ENCODE data around the gene JMJD8. TPM values are rescaled to one million over a fixed set of nuclear protein-coding genes. Genes with fewer than 3 reads are reported as not detected.
A peak's percentile ranks its signal among the peaks of the same experiment; 100 is the strongest.

The JMJD8 gene
- total RNA-seq, 2 donors from 2014 or later: 16.8 to 26.8 TPM

GRCh38 chr16:659618-660017 is 24.5 kb downstream of the JMJD8 start:
- no peaks in the 10 kb centered on the region for H3K36me3 Mint-ChIP-seq (ENCODE audit: low read depth)
- ATAC-seq (replicated peaks): no peak
- H3K27me3 Mint-ChIP-seq: no peaks in the 10 kb centered on the region
- no peaks in the 10 kb centered on the region for H3K9me3 Mint-ChIP-seq
- no peak overlapping the region for H3K27ac Mint-ChIP-seq
- no peaks in the 10 kb centered on the region for H3K4me1 Mint-ChIP-seq
- no peak overlapping the region for H3K4me3 Mint-ChIP-seq

- H3K36me3 Mint-ChIP-seq (ENCODE audit: low read depth): no peaks in the 10 kb centered on the region
- ATAC-seq (replicated peaks): no peak
- no peaks in the 10 kb centered on the region for H3K27me3 Mint-ChIP-seq
- H3K27ac Mint-ChIP-seq: no peak overlapping the region
- no peaks in the 10 kb centered on the region for H3K4me1 Mint-ChIP-seq
- no peak overlapping the region for H3K4me3 Mint-ChIP-seq
- H3K9me3 Mint-ChIP-seq: no peaks in the 10 kb centered on the region
These were observed 25.2 kb downstream of the JMJD8 start for GRCh38 chr16:658679-659571.

- no peak for ATAC-seq (replicated peaks)
- Mint-ChIP-seq H3K27ac (no peak overlapping the region), H3K4me1 (no peaks in the 10 kb centered on the region), H3K36me3 (ENCODE audit: low read depth) (no peaks in the 10 kb centered on the region), H3K27me3 (no peaks in the 10 kb centered on the region), H3K4me3 (no peak overlapping the region), H3K9me3 (no peaks in the 10 kb centered on the region)
These were observed 26.6 kb downstream of the JMJD8 start for GRCh38 chr16:657487-657886.

GRCh38 chr16:654034-654433 is 30.1 kb downstream of the JMJD8 start:
- H3K27ac Mint-ChIP-seq: no peak overlapping the region
- H3K36me3 Mint-ChIP-seq (ENCODE audit: low read depth): no peaks in the 10 kb centered on the region
- H3K4me1 Mint-ChIP-seq: no peaks in the 10 kb centered on the region

GRCh38 chr16:652454-653305 is 31.5 kb downstream of the JMJD8 start:
- Mint-ChIP-seq H3K4me3 (no peak overlapping the region), H3K27ac (no peak overlapping the region), H3K27me3 (no peaks in the 10 kb centered on the region), H3K36me3 (ENCODE audit: low read depth) (no peaks in the 10 kb centered on the region), H3K4me1 (no peaks in the 10 kb centered on the region), H3K9me3 (no peaks in the 10 kb centered on the region)
- no peak for ATAC-seq (replicated peaks)

More at GRCh38 chr16:654034-654433, 30.1 kb downstream of the JMJD8 start:
- Mint-ChIP-seq H3K27me3 (no peaks in the 10 kb centered on the region), H3K9me3 (no peaks in the 10 kb centered on the region), H3K4me3 (no peak overlapping the region)
- ATAC-seq (replicated peaks): no peak

- no peaks in the 10 kb centered on the region for H3K9me3 Mint-ChIP-seq
- H3K27ac Mint-ChIP-seq: no peak overlapping the region
- H3K36me3 Mint-ChIP-seq (ENCODE audit: low read depth): no peaks in the 10 kb centered on the region
- no peaks in the 10 kb centered on the region for H3K4me1 Mint-ChIP-seq
- H3K4me3 Mint-ChIP-seq: no peak overlapping the region
- ATAC-seq (replicated peaks): no peak
- H3K27me3 Mint-ChIP-seq: no peaks in the 10 kb centered on the region
These were observed 32.3 kb downstream of the JMJD8 start for GRCh38 chr16:651844-652243.

- peak; percentile 27 for ATAC-seq (replicated peaks)
- no peaks in the 10 kb centered on the region for H3K27me3 Mint-ChIP-seq
- no peaks in the 10 kb centered on the region for H3K9me3 Mint-ChIP-seq
- no peak overlapping the region for H3K27ac Mint-ChIP-seq
- H3K4me3 Mint-ChIP-seq: peak overlapping the region; percentile 62
- peaks cover under 1% of the 10 kb centered on the region for H3K4me1 Mint-ChIP-seq
- no peaks in the 10 kb centered on the region for H3K36me3 Mint-ChIP-seq (ENCODE audit: low read depth)
These were observed 34.5 kb downstream of the JMJD8 start for GRCh38 chr16:649631-650030.

- Mint-ChIP-seq H3K4me1 (peaks cover 7% of the 10 kb centered on the region), H3K36me3 (ENCODE audit: low read depth) (peaks cover 6% of the 10 kb centered on the region), H3K4me3 (peak within 1 kb of the TSS; percentile 73), H3K9me3 (no peaks in the 10 kb centered on the region), H3K27me3 (no peaks in the 10 kb centered on the region), H3K27ac (peak within 1 kb of the TSS; percentile 46)
- peak; percentile 97 for ATAC-seq (replicated peaks)
These were observed 35.1 kb downstream of the JMJD8 start, which contains the start of gene WDR90 for GRCh38 chr16:648781-649589. TSS of gene WDR90 (plus strand) at chr16:649365. CDS start at chr16:649417, 52 bp downstream.

GRCh38 chr16:648071-648780 is 35.9 kb downstream of the JMJD8 start:
- no peaks in the 10 kb centered on the region for H3K9me3 Mint-ChIP-seq
- no peaks in the 10 kb centered on the region for H3K27me3 Mint-ChIP-seq
- peak overlapping the region; percentile 73 for H3K4me3 Mint-ChIP-seq
- ATAC-seq (replicated peaks): peak; percentile 22
- peaks cover 8% of the 10 kb centered on the region for H3K4me1 Mint-ChIP-seq
- H3K27ac Mint-ChIP-seq: peak overlapping the region; percentile 46
- H3K36me3 Mint-ChIP-seq (ENCODE audit: low read depth): peaks cover 11% of the 10 kb centered on the region

GRCh38 chr16:647173-647902 is 36.8 kb downstream of the JMJD8 start:
- H3K4me1 Mint-ChIP-seq: peaks cover 8% of the 10 kb centered on the region

GRCh38 chr16:646679-647172 is 37.4 kb downstream of the JMJD8 start:
- H3K9me3 Mint-ChIP-seq: no peaks in the 10 kb centered on the region
- no peak overlapping the region for H3K27ac Mint-ChIP-seq
- H3K4me3 Mint-ChIP-seq: no peak overlapping the region
- H3K36me3 Mint-ChIP-seq (ENCODE audit: low read depth): peaks cover 11% of the 10 kb centered on the region
- H3K4me1 Mint-ChIP-seq: peaks cover 8% of the 10 kb centered on the region
- no peak for ATAC-seq (replicated peaks)
- H3K27me3 Mint-ChIP-seq: no peaks in the 10 kb centered on the region

More at GRCh38 chr16:647173-647902, 36.8 kb downstream of the JMJD8 start:
- no peaks in the 10 kb centered on the region for H3K27me3 Mint-ChIP-seq
- peak overlapping the region; percentile 73 for H3K4me3 Mint-ChIP-seq
- H3K36me3 Mint-ChIP-seq (ENCODE audit: low read depth): peaks cover 11% of the 10 kb centered on the region
- no peak overlapping the region for H3K27ac Mint-ChIP-seq
- no peaks in the 10 kb centered on the region for H3K9me3 Mint-ChIP-seq
- no peak for ATAC-seq (replicated peaks)

- Mint-ChIP-seq H3K4me1 (peaks cover 8% of the 10 kb centered on the region), H3K36me3 (ENCODE audit: low read depth) (peaks cover 11% of the 10 kb centered on the region), H3K9me3 (no peaks in the 10 kb centered on the region), H3K27me3 (no peaks in the 10 kb centered on the region), H3K27ac (no peak overlapping the region), H3K4me3 (no peak overlapping the region)
- ATAC-seq (replicated peaks): no peak
These were observed 38.1 kb downstream of the JMJD8 start for GRCh38 chr16:645852-646678.

Measured in activated T-helper 17 cell treated with anti-CD3 and anti-CD28 coated beads, Interleukin-2, amount 50 U/mL, for 72 hours (primary cell).